Activated CD8-positive, alpha-beta T cell treated with anti-CD3 and anti-CD28 coated beads for 36 hours (primary cell): ENCODE results near the gene SHD. TPM values are rescaled to one million over a fixed set of nuclear protein-coding genes. Genes with fewer than 3 reads are reported as not detected.

Experiments used
- ATAC-seq: fragments of 200-7000 bp; cut with Tn5 transposase; one replicate; pipeline ENCODE4 v1.10.0; 2021; ENCODE audit warnings: mild to moderate bottlenecking, moderate library complexity
- CTCF ChIA-PET: fragments of 350-600 bp; sonication (Branson Sonifier 250); formaldehyde crosslinking; loops from one replicate; lab custom pipeline; 2021; ENCODE audit warnings: antibody characterized with exemption; lab: Charles Lee
- POLR2A ChIA-PET: fragments of 350-600 bp; sonication (Branson Sonifier 250); formaldehyde crosslinking; loops from one replicate; lab custom pipeline; 2021; ENCODE audit warnings: antibody characterized with exemption; lab: Charles Lee
- DNase-seq: peaks from one replicate; pipeline ENCODE4 v3.0.0-alpha.2; 2020
- H3K27ac Mint-ChIP-seq: one replicate; pipeline ENCODE4 v1.8.0; 2021; ENCODE audit warnings: mild to moderate bottlenecking, mixed read lengths
- H3K27me3 Mint-ChIP-seq: one replicate; pipeline ENCODE4 v1.8.0; 2021; ENCODE audit warnings: mixed read lengths
- H3K36me3 Mint-ChIP-seq: one replicate; pipeline ENCODE4 v1.8.0; 2021; ENCODE audit warnings: low read depth, mixed read lengths
- H3K4me1 Mint-ChIP-seq: one replicate; pipeline ENCODE4 v1.8.0; 2021; ENCODE audit warnings: low read depth, mixed read lengths
- H3K4me3 Mint-ChIP-seq: one replicate; pipeline ENCODE4 v1.8.0; 2021; ENCODE audit warnings: mild to moderate bottlenecking, moderate library complexity, mixed read lengths
- H3K9me3 Mint-ChIP-seq: one replicate; pipeline ENCODE4 v1.8.0; 2021; ENCODE audit warnings: mixed read lengths
- intact Hi-C: fragments of 100-400 bp; cut with micrococcal nuclease; formaldehyde crosslinking; loops from one replicate; pipeline ENCODE4 v1.10.0; 2022
- total RNA-seq, 2 experiments: library from RNA; stranded (reverse); gene quantifications; one replicate each; pipeline ENCODE4 v1.2.3, GENCODE V29; 2021
- TF ChIP-seq, protein P1 (sequence below): fragments of 200-600 bp; IDR thresholded peaks from one replicate; pipeline ENCODE4 v1.8.0; 2022; ENCODE audit warnings: antibody characterized with exemption, mild to moderate bottlenecking

The SHD gene
- total RNA-seq, 2 experiments from 2014 or later, result not detected

DNA sequence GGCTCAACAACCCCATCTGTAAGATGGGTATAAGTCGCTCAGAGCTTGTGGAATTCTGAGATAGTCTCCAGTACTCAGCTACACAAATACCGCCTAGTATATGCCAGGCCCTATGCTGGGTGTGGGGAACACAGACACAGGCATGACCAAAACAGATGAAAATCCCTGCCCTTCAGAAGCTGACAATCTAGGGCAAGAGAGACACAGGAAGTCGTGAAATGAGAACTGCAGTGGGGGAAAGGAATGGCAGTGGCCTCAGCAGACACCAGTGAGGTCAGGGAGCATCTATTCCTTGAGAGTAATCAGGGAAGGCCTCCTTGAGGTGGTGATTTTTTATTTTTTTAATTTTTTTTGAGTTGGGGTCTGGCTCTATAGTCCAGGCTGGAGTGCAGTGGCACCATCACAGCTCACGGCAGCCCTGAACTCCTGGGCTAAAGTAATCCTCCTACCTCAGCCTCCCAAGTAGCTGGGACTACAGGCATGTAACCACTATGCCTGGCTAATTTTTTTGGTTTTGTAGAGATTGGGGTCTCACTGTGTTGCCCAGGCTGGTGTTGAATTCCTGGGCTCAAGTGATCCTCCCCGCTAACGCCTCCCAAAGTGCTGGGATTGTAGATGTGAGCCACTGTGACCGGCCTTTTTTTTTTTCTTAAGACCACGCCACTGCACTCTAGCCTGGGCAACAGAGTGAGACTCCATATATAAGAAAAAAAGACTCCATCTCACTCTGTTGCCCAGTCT, 19.9 kb downstream of the SHD start:
- peak overlapping the region; percentile 55 for H3K27ac Mint-ChIP-seq
- H3K36me3 Mint-ChIP-seq, result no peaks in the 10 kb centered on the region
- no peak for DNase-seq
- ChIA-PET CTCF (interaction anchor here (0.9 to 5.3 kb wide), 2 partner anchors 31 to 54 kb away, joined by 5 to 24 read pairs; no protein-coding TSS in a partner anchor), POLR2A (interaction anchor here (0.7 to 1.0 kb wide), 4 partner anchors 20 to 357 kb away, joined by 3 read pairs; no protein-coding TSS in a partner anchor)
- no peaks in the 10 kb centered on the region for H3K27me3 Mint-ChIP-seq
- ATAC-seq, result peak; percentile 6
- TF ChIP-seq, protein P1, sequence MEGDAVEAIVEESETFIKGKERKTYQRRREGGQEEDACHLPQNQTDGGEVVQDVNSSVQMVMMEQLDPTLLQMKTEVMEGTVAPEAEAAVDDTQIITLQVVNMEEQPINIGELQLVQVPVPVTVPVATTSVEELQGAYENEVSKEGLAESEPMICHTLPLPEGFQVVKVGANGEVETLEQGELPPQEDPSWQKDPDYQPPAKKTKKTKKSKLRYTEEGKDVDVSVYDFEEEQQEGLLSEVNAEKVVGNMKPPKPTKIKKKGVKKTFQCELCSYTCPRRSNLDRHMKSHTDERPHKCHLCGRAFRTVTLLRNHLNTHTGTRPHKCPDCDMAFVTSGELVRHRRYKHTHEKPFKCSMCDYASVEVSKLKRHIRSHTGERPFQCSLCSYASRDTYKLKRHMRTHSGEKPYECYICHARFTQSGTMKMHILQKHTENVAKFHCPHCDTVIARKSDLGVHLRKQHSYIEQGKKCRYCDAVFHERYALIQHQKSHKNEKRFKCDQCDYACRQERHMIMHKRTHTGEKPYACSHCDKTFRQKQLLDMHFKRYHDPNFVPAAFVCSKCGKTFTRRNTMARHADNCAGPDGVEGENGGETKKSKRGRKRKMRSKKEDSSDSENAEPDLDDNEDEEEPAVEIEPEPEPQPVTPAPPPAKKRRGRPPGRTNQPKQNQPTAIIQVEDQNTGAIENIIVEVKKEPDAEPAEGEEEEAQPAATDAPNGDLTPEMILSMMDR, result no peak
- peaks cover 35% of the 10 kb centered on the region for H3K4me1 Mint-ChIP-seq
- intact Hi-C loops, result no loop called here
- H3K9me3 Mint-ChIP-seq, result no peaks in the 10 kb centered on the region
- no peak overlapping the region for H3K4me3 Mint-ChIP-seq

DNA sequence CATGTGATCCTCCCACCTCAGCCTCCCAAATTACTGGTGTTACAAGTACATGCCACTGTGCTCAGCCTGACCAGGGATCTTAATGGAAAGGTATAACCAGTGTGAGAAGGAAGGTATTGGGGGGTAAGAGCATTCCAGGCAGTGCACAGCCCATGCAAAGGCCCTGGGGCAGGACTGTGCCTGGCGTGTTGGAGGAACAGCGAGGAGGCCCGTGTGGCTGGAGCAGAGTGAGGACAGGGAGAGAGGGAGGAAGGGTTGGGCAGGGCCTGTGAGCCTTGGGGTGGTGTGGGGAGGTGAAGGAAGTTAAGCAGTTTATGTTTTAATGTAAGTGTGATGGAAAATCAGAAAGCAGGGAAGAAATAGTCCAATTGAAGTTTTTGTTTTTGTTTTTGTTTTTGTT, 21.5 kb downstream of the SHD start:
- intact Hi-C loops, result no loop called here
- Mint-ChIP-seq H3K4me1 (peaks cover 39% of the 10 kb centered on the region), H3K4me3 (peak overlapping the region; percentile 27), H3K9me3 (no peaks in the 10 kb centered on the region), H3K27ac (peak overlapping the region; percentile 57), H3K27me3 (no peaks in the 10 kb centered on the region), H3K36me3 (no peaks in the 10 kb centered on the region)
- POLR2A ChIA-PET, result interaction anchor here (1.2 kb wide), 1 partner anchor 29 kb away, joined by 3 read pairs; no protein-coding TSS in a partner anchor
- no peak for ATAC-seq
- CTCF ChIA-PET, result interaction anchor here (5.3 kb wide), 1 partner anchor 33 kb away, joined by 24 read pairs; no protein-coding TSS in a partner anchor
- no peak for DNase-seq
- TF ChIP-seq, protein P1, result no peak

DNA sequence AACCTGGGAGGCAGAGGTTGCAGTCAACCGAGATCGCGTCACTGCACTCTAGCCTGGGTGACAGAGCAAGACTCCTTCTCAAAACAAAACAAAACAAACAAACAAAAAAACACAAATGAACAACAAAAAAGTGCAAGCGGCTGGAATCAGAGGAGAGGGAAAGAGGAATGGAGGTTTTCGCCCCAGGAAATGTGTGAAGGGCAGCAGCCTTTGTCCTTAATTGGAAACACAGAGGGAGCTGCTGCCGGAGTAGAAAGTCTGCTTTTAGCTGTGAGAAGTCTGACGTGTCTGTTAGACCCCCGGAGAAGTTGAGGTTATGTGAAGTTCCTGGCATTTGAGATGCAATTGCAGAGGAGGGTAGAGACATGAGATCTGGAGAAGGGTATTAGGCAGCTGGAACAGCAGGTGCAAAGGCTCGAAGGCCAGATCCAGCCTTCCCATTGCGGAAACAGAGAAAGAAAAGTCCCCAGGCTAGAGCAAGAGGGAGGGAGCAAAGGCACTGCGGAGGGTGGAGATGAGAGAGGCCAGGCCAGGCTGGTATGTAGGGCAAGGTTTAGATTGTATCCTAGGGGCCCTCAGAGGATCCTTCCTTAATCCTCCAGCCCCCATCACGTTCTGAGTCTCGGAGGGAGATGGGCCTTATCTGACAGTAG, 22.6 kb downstream of the SHD start:
- POLR2A ChIA-PET, result interaction anchor here (1.2 to 2.4 kb wide), 2 partner anchors 42 to 82 kb away, joined by 3 to 11 read pairs; partner anchors contain the start of gene MPND
- H3K9me3 Mint-ChIP-seq, result no peaks in the 10 kb centered on the region
- H3K36me3 Mint-ChIP-seq, result peaks cover 3% of the 10 kb centered on the region
- intact Hi-C loops, result no loop called here
- H3K4me1 Mint-ChIP-seq, result peaks cover 36% of the 10 kb centered on the region
- peak overlapping the region; percentile 83 for H3K4me3 Mint-ChIP-seq
- peak overlapping the region; percentile 89 for H3K27ac Mint-ChIP-seq
- CTCF ChIA-PET, result interaction anchor here (0.5 to 2.0 kb wide), 5 partner anchors 11 to 55 kb away, joined by 3 to 5 read pairs (median 4); partner anchors contain the start of gene YJU2
- ATAC-seq, result peak; percentile 11
- TF ChIP-seq, protein P1, result no peak
- DNase-seq, result peak; percentile 29
- no peaks in the 10 kb centered on the region for H3K27me3 Mint-ChIP-seq

DNA sequence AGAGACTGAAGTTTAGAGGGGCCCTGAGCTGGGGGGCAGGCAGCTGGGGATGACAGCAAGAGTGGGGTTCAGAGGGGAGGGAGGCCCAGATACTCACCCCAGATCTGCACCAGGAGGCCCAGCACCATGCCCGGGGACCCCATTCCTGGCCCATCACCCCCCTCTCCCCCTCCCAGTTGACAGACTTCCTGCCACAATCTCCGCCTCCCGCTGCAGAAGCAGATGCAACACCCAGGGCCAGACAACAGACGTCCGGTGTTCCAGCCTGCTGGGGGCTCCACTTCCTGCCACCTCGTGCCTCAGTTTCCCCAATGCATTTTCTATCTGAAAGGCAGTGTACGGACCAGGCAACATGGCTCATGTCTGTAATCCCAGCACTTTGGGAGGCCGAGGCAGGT, 23.2 kb downstream of the SHD start, which contains the start of gene TMIGD2:
TSS of gene TMIGD2 (minus strand) at position 147 of the 398 bp plus-strand sequence. CDS start at position 143, 4 bp downstream.
- peak within 1 kb of the TSS; percentile 83 for H3K4me3 Mint-ChIP-seq
- peak; percentile 1 for ATAC-seq
- intact Hi-C loops, result no loop called here

More for the DNA sequence above, 23.2 kb downstream of the SHD start, which contains the start of gene TMIGD2:
- CTCF ChIA-PET, result interaction anchor here (0.5 to 2.0 kb wide), 6 partner anchors 10 to 51 kb away, joined by 3 to 5 read pairs (median 4); no protein-coding TSS in a partner anchor
- DNase-seq, result peak; percentile 46
- Mint-ChIP-seq H3K36me3 (peaks cover 3% of the 10 kb centered on the region), H3K4me1 (peaks cover 36% of the 10 kb centered on the region), H3K27ac (peak within 1 kb of the TSS; percentile 89), H3K9me3 (no peaks in the 10 kb centered on the region), H3K27me3 (no peaks in the 10 kb centered on the region)
- TF ChIP-seq, protein P1, result no peak
- POLR2A ChIA-PET, result interaction anchor here (0.9 to 2.4 kb wide), 5 partner anchors 17 to 82 kb away, joined by 3 to 11 read pairs (median 4); partner anchors contain the start of genes MPND and STAP2
